ENCODE measurements around the gene MOAP1.
"Not testable (repeated sequence)": the region's sequence is repeated elsewhere in the genome, so short reads cannot be mapped to it uniquely, and the experiment has no call there.

The MOAP1 gene

GRCh38 chr14:93136508-93136907 lies 48.2 kb downstream of the MOAP1 start:
- H3K9ac ChIP-seq (ENCODE audit: low read length); H3K4me1 ChIP-seq (ENCODE audit: insufficient read depth, low read length); H3K36me3 ChIP-seq (ENCODE audit: insufficient read depth, low read length); H3K27me3 ChIP-seq (ENCODE audit: control insufficient read depth in 1 of 2, insufficient read depth in 2 of 2, low read length in 2 of 2); H3K4me3 ChIP-seq (ENCODE audit: low read depth in 1 of 2, low read length in 2 of 2); H3K9me3 ChIP-seq (ENCODE audit: low read length); H3K27ac ChIP-seq (ENCODE audit: low read depth, low read length): not testable (repeated sequence)

- Histone ChIP-seq H3K4me3 (ENCODE audit: low read depth in 1 of 2, low read length in 2 of 2) (no peak overlapping the region), H3K27me3 (ENCODE audit: control insufficient read depth in 1 of 2, insufficient read depth in 2 of 2, low read length in 2 of 2) (no peaks in the 10 kb centered on the region), H3K9me3 (ENCODE audit: low read length) (no peaks in the 10 kb centered on the region), H3K27ac (ENCODE audit: low read depth, low read length) (no peak overlapping the region), H3K36me3 (ENCODE audit: insufficient read depth, low read length) (no peaks in the 10 kb centered on the region), H3K9ac (ENCODE audit: low read length) (no peak overlapping the region), H3K4me1 (ENCODE audit: insufficient read depth, low read length) (no peaks in the 10 kb centered on the region)
Measured at GRCh38 chr14:93136009-93136408, 48.7 kb downstream of the MOAP1 start.

- no peak overlapping the region for H3K4me3 ChIP-seq (ENCODE audit: low read depth in 1 of 2, low read length in 2 of 2)
- H3K36me3 ChIP-seq (ENCODE audit: insufficient read depth, low read length): no peaks in the 10 kb centered on the region
- H3K9me3 ChIP-seq (ENCODE audit: low read length): no peaks in the 10 kb centered on the region
- no peaks in the 10 kb centered on the region for H3K27me3 ChIP-seq (ENCODE audit: control insufficient read depth in 1 of 2, insufficient read depth in 2 of 2, low read length in 2 of 2)
- no peak overlapping the region for H3K27ac ChIP-seq (ENCODE audit: low read depth, low read length)
- H3K4me1 ChIP-seq (ENCODE audit: insufficient read depth, low read length): no peaks in the 10 kb centered on the region
- no peak overlapping the region for H3K9ac ChIP-seq (ENCODE audit: low read length)
Measured at GRCh38 chr14:93135399-93135798, 49.3 kb downstream of the MOAP1 start.

- no peak overlapping the region for H3K27ac ChIP-seq (ENCODE audit: low read depth, low read length)
- H3K4me3 ChIP-seq (ENCODE audit: low read depth in 1 of 2, low read length in 2 of 2): no peak overlapping the region
- no peak overlapping the region for H3K9ac ChIP-seq (ENCODE audit: low read length)
- H3K9me3 ChIP-seq (ENCODE audit: low read length): no peaks in the 10 kb centered on the region
- H3K36me3 ChIP-seq (ENCODE audit: insufficient read depth, low read length): no peaks in the 10 kb centered on the region
- no peaks in the 10 kb centered on the region for H3K27me3 ChIP-seq (ENCODE audit: control insufficient read depth in 1 of 2, insufficient read depth in 2 of 2, low read length in 2 of 2)
- no peaks in the 10 kb centered on the region for H3K4me1 ChIP-seq (ENCODE audit: insufficient read depth, low read length)
Measured at GRCh38 chr14:93133464-93133863, 51.2 kb downstream of the MOAP1 start.

GRCh38 chr14:93132472-93133065 lies 52.1 kb downstream of the MOAP1 start:
- Histone ChIP-seq H3K36me3 (ENCODE audit: insufficient read depth, low read length) (no peaks in the 10 kb centered on the region), H3K9ac (ENCODE audit: low read length) (no peak overlapping the region), H3K27me3 (ENCODE audit: control insufficient read depth in 1 of 2, insufficient read depth in 2 of 2, low read length in 2 of 2) (no peaks in the 10 kb centered on the region), H3K9me3 (ENCODE audit: low read length) (no peaks in the 10 kb centered on the region), H3K4me1 (ENCODE audit: insufficient read depth, low read length) (no peaks in the 10 kb centered on the region), H3K27ac (ENCODE audit: low read depth, low read length) (no peak overlapping the region), H3K4me3 (ENCODE audit: low read depth in 1 of 2, low read length in 2 of 2) (no peak overlapping the region)

Measured in muscle layer of colon (tissue), 2 donors.